ENCODE data around the gene CBX5.

CBX5 gene

DNA sequence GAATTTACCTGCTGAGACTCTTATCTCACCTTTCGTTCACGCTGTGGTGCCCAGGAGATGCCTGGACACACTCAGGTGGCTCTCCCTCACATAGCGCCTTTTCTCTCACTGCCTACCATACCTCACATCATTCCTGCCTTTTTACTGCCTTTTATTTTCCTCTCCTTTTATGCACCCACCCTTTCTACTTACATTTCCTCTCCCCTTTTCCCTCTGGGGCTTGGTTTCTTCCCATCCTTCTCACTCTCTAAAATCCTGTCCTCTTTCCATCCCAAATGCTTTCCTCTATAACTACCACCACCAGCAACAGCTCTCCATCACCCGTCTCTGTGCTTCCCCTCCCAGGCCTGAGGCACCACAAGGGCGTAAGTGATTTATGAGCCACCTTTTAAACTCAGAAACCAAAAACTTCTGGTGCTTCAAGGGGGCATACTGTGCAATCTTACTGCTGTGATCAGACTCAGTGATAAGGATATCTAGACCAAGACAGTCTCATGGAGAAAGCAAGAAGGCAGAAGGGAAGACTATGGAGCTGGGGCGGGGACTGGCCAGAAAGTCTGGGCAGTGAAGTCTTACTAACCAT lies 58.4 kb downstream of the CBX5 start:
- no peak for DNase-seq

DNA sequence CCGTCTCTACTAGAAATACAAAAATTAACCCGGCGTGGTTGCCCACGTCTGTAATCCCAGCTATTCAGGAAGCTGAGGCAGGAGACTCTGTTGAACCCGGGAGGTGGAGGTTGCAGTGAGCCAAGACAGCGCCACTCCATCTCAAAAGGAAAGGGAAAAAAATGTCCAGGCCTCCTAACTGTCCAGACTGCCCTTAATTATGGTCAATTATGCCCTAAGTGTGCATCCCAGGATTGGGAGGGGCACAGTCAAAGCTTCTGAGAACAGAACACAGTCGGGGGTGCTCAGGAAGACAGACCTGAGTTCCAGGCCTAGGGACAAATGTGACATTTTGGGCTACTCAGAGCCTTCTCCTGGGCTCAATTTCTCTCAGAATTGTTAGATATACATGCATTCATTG lies 59.4 kb downstream of the CBX5 start:
- no peak for DNase-seq

DNA sequence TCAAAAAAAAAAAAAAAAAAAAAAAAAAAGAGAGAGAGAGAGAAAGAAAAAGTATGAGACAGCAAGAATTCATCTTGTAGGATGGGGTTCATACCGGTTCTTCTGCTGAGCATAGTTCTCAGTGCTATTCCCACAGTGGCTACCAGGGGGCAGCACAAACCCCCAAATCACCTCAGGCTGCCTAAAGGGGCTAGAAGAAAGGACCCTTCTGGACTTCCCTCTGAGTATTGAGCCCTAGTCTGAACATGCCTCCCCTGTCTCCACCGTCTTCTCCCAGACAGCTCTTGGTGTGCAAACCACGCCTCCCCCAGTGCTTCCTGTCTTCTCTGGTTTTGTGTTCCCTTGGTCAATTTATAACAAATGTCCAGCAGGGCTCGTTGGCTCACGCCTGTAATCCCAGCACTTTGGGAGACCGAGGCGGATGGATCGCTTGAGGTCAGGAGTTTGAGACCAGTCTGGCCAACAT lies 59.8 kb downstream of the CBX5 start:
- peak; percentile 55 for DNase-seq

DNA sequence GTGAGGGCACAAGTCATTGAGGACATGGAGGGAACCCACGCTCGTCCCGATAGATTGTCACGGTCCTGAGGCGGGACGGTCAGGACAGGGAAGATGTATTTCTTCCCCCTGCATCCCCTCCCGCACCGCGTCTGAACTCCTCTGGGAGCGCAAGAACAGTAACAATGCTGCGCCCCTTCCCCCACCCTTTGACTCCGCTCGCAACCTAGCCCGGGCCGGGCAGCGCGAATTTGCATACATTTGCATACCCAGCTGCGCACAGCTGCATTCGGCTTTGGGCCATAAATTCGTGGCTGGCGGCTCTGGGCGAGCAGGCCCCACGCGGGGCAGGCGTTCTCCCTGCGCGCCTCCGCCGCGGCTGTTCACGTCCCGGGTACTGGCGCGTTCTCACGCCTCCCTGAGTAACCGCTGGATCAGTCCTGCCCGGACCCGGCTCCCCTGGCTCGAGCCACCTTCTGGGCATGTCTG lies 62.1 kb downstream of the CBX5 start:
- DNase-seq = no peak

DNA sequence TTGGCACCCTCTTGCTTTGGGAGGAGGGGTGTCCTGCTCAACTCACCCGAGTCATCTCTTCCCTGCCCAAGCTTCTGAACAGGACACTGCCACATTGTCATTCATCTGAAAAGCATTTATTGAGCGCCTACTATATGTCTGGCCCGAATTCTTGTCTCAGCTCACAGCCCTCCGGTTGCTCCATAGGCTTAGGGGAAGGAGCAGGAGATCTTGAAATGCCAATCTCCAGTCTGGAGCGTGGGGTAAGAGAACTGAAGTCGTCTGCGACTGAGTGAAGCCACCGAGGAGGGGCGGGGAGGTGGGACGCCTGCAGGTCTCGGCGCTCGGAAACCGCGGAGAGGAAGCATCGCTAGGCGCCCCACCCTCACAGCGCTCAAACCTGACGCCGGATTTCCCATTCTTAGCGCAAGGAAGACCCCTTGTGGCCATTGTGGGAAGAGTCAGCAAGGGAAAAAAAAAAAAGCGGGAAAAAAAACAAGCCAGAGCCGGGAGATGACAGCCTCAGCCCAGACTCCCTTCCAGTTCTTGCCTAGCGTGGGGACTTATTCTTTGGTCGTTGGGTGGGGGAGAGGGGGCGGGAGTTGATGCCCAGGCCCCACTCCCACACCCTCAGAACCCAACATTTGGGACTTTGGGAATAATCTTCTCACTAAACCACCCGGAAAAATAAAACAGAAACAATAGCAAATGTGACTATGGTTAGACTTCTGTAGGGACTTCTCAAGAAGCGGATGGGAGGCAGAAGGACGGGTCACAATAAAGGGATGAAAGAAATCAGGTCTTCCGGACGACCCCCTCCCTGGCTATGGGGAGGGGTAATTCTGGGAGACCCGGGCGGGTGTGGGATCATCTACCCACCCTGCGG lies 62.9 kb downstream of the CBX5 start:
- peak; percentile 82 for DNase-seq

DNA sequence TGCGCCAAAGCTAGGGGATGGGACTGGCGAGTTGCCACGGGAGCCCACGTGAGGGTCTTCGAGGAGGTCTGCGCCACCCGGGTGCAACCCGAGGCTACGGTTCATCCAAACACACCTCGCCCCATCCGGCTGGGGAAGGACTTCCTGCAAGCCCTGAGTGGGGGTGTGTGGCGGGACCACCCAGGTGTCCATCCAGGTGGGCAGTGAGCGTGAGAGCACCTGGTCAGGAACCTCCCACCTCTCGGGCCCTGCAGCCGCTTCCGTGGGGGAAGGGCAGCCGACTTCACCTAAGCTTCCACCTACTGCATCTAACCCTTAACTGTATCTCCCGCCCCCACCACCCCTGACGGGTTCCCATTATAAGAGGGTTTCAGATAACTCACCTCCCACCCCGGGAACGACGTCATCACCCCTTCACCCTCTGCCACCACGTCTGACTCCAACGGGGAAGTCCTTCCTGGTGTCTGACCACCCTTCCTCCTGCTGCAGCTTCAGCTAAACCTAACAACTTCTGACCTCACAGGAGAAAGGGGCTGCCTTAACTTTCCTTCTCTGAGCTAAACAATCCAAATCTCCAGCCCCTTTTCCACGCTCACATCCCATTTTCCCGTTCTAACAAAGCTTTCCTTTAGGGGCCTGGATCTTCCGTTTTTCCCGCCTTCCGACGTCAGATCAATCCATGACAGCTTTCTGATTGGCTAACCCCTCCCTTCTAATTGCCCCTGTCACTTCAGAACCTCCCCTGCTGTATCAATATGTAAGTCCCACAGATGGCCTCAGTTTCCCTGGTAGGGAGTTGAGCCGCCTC lies 63.7 kb downstream of the CBX5 start:
- peak; percentile 76 for DNase-seq

DNA sequence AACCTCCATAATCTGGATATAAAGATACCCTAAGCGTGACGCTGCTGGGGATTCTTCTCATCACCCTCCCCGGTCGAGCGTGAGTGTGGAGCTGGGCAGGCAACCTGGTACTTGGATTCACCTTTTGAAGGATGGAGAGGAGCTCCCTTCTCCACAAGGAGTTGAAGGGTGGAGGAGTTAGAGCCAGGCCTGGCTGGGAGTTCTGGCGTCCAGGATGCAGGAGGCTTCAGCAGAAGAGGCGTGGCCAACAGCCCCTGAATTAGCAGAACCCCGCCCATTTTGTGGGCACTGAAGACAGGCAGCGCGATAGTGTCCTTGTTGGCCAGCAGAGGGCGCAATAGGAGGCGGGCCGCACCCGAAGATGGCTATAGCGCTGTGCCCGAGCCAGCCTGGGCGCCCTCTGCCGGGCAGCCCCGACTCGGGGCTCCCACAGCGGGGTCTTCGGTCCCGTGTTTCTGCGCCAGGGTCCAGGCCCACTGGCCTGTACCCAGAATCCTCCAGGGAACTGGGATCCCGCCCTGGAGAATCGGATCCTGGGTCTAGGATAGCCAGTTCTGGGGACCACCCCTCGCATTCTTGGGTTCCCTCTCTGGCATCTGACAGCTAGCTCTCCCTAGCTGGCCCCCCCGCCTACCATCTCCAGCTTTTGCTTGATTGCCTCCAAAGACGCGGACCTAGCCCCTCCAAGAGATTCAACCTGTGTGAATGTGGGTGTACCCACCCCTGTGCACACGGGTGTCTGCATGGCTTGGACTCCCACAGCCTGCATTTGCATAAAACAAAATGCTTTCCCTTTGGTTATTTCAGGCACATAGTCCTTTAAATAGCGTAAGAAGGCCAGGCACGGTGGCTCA lies 65.1 kb downstream of the CBX5 start:
- peak; percentile 94 for DNase-seq

DNA sequence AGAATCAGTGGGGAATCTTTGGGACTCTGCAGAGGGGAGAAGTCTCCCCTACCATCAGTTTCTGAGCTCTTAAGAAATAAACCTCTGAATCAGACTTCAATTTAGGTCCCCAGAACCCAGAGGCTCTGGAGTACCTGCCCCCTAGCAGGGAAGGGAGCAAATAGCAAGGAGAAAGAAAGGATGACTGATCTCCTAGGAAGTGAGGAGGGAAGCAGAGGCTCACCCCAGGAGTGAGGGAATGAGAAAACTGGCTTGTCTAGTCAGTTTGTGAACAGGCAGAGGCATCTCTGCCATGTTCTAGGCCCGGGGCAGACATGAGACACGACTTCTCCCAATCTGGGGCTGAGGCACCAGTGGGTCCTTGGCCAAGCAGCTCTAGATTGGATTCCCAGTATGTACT lies 66.8 kb downstream of the CBX5 start:
- DNase-seq = no peak

DNA sequence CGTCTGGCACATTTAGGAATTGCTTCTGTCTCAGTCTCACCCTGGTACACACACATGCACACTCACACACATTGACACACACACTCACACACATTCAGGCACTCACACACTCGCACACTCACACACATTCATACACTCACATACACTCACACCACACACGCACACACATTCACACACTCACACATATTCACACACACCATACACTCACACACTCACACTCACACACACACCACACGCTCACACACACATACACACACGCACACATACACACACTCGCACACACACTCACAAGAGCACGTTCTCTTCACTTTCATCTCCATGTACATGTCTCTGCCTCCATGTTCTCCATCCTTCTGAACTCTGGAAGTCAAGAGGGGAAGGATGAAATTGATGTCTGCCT lies 68.0 kb downstream of the CBX5 start:
- no peak for DNase-seq

DNA sequence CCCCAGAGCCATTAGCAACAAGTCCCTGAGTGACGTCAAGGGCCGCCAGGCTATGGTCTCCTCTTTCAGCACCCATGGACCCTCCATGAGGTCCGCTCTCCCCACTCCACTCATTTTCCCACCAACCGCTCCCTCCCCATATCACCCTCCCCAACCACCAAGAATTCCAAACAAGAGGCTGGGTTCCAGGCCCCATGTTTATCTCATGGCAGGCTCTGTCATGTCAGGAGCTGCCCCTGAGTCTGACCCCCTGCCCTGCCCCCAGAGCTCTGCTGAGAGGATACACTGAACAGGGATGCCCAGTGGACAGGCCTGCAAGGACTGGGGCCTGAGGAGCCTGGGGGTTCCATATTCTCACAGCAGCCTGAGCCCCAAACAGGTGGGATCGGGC lies 69.5 kb downstream of the CBX5 start:
- no peak for DNase-seq

DNA sequence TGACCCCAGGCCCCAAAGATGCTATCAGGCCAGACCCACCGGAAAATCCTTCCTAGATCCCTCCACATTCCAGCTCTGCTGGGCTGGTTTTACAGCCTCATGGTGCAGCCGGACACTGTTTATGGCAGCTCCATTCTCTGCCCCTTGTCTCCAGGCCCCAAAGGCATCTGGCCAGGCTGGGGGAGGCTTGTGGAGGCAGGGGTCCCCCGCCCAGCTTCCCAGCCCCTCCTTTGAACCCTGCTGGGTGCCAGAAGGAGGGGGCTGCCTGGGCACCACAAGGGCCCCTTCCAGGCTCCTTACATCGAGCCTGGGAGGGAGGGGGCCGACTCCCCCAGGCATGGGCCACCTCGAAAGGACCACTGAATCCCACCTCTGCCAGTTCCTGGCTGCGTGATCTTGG lies 71.3 kb downstream of the CBX5 start:
- no peak for DNase-seq

DNA sequence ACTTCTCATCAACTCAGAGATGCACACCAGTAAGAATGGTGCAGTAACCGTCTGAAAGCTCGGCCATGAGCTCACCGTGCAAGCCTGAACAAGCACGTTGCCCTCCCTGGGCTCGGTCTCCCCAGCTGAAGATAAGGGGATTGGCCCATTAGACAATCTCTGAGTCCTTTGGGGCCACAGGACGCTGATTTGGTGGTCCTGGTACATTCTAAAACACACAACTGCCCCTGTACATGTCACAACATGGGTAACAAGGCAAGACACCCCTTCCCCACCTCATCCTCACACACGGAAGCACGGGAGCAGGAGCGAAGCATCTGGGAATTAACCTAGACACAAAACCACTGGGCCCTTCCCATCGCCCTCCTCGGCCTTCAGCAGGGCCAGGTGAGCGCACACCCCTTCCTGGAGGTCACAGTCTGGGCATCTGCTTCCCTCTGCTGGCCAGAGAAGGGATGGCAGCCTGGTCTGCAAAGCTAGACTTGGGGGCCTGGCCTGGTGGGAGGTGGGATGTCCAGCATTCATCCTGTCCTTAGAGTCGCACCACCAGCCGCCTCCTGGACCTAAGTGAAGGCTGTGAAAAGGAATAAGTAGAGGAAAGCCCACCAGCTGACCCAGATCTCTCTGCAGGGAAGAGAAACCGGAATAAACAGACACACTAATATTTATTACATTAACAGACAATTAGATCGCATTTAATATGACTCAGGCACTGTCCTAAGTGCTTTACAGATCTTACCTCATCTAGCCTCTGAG lies 72.2 kb downstream of the CBX5 start:
- peak; percentile 68 for DNase-seq

DNA sequence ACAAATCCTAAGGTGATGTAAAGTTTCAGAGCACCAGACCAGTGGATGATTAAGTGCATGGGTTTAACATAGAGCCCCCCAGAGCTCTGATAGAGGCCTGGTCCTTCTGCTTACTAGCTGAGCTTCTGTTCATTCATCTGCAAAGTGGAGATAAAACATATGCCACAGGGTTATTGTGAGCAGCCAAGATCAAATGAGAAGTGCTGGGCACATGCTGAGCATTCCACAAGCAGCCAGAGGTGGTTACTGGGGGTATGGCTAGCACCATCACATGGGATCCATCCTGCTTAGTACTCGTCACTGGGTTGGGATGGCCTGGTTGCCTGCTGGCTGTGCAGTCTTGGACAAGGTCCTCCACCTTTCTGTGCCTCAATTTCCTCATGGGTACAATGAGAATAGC lies 73.1 kb downstream of the CBX5 start:
- DNase-seq = no peak

DNA sequence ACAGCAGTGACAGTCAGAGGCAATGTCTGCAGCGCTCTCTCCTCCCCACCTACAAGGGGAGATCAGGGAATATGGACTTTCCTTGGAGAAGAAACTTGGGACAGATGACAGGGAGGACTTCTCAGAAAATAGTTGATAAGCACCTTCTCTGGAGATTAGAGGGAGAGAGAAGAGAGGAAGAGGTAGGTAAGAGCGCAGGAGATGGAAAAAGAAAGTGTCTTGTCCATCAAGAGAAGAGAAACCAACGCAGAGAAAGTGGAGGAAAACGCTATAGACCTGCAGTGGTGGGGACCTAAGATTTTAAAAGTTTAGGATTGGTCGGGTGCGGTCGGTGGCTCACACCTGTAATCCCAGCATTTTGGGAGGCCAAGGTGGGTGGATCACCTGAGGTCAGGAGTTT lies 75.6 kb downstream of the CBX5 start:
- DNase-seq = no peak

DNA sequence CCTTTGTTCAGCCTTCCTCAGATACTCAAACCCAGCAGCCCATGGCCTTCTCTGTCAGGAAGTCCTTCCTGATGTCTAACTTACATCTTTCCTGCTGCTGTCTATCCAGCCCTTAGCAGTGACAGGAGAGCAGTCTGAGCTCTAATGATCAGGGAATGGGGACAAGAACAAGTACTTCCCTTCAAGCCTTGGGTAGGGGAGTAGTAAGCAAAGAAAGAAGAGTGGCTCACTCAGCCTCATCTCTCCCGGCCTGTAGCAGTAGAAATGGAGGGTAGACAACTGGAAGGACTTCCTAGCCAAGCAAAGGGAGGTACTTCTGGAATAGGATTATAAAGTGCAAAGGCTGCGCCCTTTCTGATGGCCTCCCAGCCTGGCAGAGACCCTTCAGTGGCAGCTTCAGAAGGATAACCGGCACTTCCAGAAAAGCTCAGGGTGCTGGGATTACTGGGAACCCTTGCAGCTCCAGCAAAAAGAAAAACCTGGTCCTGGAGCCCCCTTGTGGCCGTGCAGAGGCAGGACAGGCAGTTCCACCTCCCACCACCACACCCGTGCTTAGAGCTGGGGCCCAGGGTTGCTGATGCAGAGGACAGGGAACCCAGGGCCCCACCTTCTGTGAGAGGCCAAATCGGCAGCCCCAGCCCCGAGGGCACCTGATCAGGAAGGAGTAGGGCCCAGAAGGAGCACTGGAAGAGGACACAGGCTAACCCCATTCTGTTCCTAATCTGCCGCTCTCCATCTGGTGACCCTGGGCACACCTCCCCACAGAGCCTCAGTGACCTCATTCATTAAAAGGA lies 78.7 kb downstream of the CBX5 start:
- peak; percentile 28 for DNase-seq

DNA sequence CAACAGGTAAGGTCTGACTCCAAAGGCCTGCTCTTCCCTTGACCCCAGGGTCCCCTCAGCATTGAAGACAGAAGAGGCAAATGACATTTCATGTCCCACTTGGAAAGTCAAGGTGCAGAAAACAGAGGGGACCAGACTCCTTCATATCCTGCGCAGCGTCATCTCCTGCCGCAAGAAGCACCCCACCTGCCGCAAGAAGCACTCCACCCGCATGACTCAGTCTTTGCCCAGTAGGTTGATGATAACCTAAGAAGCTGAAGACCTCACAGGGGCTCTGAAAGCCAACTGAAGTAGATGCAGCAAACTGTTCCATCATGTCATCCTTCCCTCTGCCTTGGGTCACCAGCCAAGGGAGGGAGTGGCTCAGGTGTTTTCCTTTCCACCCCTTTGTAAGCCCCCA lies 79.5 kb downstream of the CBX5 start:
- no peak for DNase-seq

DNA sequence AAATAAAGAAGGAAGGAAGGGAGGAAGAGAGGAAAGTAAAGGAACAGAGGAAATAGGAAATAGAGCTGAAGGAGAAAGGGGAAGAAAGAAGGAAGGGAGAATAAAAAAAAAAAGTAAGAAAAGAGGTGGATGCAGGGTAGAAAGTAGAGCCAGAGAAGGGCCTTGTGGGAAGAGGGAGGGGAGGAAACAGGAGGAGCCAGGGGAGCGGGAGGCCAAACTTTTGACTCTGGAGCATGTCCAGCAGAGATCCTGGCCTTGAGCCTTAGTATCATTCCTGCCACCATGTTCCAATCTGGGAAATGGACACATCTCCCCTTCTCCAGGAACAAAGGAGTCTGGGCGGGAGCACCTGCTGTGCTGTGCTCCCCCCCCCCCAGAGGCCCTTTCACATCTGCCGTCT lies 80.0 kb downstream of the CBX5 start:
- no peak for DNase-seq

DNA sequence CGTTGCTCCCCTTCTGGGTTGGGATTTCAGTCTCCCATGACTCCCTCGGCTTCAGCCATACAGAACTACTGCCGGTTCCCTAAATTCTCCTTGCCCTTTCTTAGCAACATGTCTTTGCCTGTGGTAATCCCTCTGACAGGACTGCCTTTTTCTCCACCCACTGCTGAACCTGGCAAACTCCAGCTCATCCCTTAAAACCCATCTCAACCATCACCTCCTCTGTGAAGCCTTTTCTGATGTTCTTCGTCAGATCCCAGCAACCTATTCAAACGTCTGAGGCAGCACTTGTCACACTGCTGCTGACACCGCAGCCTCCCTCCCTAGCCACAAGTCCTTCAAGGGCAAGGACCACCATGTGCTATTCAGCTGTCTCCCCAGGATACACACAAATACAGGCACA lies 80.9 kb downstream of the CBX5 start:
- no peak for DNase-seq

DNA sequence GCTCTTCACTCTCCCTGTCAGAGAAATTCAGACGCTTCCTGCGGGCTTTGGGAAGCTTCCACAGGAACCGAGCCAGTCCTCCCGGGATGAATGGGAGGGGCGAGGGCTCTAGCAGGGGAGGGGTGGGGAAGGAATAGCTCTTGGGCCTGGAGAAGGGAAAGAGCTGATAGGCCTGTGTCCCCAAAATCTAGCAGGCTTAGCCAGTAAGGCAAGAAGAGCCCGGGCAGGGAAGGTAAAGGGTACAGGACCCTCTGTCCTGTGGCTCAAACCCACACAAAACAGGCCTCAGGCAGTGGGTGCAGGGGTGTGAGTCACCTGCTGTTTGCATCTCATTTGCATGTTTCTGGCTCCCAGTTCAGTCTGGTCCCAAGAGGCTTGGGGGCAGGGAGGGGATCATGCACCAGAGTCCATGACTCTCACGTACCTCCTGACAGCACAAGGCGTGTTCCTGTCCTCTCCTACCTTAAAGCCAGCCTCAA lies 82.5 kb downstream of the CBX5 start:
- no peak for DNase-seq

DNA sequence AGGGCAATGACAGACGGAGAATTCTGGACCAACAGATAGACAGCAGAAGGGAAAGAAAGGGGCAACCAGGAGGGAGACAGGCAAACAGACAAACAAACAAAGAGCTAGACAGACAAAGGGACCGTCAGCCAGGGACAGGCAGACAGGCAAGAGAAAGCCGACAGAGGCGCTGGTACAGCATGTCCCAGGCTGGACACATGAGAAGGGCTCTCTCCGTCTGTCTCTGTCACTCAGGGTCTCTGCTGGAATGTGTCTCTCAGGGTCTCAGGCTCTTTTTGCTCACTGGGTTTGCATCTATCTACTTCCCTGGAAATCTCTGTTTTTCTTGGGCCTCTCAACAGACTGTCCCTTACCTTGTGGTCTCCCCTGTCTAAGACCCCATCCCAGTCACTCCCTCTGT lies 82.9 kb downstream of the CBX5 start:
- DNase-seq = no peak

DNA sequence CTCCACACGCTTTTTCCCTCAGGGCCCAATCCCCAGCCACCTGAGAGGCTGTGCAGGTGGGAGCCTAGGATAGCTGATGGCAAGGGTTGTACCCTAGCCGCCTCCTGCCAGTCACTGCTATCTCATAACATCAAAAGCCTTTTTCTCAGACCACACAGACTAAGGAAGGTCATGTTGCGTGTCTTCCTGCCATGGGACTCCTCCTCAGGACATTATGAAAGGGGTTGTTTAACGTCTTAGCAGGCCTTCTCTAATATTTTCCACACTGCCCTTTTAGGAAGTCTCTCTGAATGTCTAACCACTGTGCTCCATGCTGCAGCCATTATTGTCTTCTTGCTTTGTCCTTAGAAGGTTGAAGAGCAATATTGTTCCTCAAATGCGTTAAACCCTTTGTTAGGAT lies 83.5 kb downstream of the CBX5 start:
- DNase-seq = no peak
